ENCODE results near the gene RTP5.
"Not testable (repeated sequence)": the region's sequence is repeated elsewhere in the genome, so short reads cannot be mapped to it uniquely, and the experiment has no call there.

The RTP5 gene

DNA sequence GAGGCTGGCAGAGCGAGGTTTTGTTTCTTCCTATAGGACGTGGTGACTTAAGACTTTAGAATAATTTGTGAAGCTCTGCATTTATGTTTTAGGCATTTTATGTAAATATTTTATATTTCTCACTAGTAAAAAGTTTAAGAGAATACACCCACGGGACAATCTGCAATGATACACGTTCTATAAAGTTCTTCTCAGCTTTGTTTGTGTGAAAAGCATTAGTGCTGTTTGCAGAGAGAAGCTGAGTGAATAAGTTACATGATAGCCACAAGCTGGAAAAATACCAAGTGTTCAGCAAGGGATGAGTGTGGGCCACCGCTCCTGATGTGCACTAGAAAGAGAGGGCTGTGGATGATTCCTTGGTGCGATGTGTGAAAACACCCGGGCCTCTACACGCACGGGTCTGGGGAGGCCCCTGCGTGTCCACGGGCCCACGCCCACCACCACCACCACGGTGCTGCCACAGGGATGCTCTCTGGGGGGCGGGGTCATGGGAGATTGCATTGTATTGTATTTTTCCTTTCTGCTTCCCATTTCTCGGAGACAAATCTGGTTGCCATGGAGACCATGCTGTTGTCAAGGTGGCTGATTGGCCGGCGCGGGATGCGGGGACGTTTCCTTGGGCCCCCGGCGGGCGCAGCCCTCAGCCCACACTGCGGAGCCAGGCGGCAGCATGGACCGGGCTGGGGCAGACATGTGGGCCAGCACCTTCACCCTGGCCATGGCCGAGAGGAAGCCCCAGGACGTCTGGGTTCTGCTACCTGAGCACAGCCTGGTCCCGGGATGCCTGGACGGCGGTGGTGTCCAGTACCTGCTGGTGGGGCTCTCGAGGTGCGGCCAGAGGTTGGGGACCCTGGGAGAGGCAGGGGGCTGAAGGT lies at the start of gene RTP5:
Gene RTP5 (plus strand): TSS at position 643 of the 875 bp plus-strand sequence. CDS start 28 bp downstream, at position 671.
- DNase-seq (ENCODE audit: low read depth in 2 of 2), result no peak

DNA sequence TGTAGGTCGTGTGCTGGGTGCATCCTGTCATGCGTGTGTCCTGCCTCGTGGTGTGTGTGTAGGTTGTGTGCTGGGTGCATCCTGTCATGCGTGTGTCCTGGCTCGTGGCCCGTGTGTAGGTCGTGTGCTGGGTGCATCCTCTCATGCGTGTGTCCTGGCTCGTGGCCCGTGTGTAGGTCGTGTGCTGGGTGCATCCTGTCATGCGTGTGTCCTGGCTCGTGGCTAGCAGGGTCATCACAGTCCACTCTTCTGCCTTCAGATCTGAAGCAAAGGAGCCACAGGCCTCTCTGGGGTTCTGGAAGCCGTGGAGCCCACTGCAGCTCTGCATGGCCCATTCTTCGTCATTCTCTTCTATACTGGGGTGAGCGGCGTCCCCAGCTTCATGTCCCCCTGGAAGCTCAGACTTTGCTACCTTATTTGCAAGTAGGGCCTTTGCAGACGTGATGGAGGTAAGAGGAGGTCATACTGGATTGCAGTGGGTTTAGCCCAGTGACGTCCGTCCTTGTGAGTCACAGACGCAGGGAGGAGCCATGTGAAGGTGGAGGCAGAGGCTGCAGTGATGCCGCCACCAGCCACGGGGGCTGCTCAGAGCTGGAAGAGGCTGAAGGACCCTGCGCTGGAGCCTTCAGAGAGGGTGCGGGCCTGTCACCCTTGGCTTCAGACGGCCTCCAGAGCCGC lies 49.4 kb upstream of the RTP5 start:
- not testable (repeated sequence) for DNase-seq (ENCODE audit: low read depth in 2 of 2)

DNA sequence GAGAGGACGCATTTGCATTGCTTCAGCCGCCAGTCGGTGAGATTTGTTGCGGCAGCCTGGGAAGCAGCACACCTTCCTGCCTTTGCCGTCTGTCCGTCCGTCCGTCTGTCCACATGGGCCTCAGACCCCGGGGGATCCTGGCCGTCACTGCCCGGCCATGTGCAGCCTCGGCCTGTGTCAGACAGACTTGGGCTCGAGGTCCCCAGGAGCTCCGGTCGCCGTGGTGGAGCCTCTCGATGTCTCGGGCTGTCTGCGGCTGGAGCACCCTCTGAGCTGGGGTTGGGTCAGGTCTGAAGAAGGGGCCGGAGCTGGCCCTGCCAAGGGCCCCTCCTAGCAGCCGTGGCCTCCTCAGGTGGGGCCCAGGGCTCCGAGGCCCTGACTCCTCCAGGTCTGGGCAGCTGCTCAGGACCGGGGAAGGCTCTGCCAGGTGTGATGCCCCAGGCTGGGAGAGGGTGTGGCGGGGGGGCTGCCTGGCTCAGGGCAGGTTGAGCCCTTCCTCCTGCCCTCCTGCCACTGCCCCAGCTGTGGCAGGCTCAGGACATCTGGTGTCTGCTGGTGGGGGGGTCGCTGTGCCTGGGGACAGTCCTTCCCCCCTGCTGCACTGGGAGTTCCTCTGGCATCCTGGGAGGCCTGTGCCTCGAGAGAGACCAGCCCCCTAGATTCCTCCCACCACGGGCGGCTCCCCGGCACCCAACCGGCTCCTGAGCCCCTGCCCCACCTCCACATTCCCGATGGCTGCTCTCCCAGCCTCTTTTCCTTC lies 48.7 kb upstream of the RTP5 start:
- DNase-seq (ENCODE audit: low read depth in 2 of 2), result no peak

DNA sequence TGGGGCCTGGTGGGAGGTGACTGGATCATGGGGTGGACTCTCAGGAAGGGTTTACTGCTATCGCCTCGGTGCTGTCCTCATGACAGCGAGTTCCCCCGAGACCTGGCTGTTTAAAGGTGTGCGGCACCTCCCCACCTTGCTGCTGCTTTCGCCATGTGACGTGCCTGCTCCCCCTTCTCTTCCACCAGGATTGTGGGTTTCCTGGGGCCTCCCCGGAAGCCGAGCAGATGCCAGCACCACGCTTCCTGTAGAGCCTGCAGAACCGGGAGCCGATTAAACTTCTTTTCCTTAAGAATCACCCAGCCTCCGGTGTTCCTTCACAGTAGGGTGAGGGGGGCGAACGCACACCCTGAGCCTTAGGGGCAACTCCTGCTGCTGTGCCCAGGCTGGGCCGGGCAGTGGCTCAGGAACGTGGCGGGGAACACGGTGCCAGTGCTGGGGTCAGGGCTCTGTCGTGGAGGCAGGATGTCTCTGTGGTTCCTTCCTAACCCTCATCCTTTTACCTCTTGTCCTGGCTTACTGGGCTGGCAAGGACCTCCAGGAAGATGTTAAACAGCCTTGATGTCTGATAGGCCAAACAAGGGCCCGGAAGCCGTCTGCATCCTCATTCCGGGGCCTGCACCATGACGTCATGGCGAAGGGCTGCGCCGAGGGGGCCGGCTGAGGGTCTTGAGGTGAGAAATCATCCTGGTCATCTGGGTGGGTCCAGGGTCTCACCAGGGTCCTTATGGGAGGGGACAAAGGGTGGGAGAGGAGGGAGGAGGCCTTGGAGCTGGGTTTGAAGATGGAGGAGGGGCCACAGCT lies 47.9 kb upstream of the RTP5 start:
- DNase-seq (ENCODE audit: low read depth in 2 of 2), result no peak

DNA sequence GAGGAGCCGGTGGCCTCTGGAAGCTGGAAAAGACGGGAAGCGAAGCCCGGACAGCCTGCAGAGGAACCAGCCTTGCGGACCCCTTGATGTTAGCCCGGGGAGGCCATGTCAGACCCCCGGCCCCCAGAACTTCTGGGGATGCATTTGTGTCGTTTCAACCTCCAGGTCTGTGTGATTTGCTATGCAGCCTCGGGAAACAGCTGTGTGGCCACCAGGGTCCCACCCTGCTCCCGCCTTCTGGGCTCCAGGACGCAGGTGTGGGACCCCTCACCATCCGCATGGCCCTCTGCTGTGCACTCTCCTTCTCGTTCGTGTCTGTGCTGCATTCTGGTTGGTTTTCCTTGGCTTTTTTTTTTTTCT lies 47.3 kb upstream of the RTP5 start:
- DNase-seq (ENCODE audit: low read depth in 2 of 2), result no peak

DNA sequence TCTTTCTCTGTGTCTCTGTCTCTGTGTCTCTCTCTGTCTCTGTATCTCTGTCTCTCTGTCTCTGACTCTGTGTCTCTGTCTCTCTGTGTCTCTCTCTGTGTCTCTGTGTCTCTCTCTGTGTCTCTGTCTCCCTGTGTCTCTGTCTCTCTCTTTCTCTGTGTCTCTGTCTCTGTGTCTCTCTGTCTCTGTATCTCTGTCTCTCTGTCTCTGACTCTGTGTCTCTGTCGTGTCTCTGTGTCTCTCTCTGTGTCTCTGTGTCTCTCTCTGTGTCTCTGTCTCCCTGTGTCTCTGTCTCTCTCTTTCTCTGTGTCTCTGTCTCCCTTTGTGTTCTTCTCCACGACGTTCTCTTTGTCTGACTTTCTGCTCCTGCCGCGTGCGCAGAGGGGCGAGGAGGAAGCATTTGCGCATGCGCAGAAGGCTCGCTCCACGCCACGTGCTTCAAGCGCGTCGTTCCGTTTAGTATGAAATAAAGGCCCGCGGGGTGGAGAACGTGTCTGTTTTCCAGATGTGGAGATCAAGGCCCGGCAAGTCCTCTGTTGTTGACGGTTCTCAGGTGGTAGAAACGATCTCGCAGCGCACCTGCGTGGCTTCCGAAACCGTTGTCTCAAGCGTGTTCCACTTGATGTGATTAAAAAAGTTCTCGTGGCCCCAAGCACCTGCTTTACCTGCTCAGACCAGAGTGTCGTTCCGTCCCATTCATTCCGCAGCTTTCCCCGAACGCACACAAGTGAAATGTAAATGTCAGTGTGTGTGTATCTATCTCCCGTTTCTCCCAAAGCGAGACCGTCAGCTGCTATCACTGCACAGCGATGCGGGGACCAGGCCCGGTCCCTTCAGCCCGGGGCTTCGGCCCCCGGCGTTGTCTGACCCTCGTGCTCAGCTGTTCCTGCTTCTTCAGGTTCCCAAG lies 45.7 kb upstream of the RTP5 start:
- DNase-seq (ENCODE audit: low read depth in 2 of 2), result not testable (repeated sequence)

DNA sequence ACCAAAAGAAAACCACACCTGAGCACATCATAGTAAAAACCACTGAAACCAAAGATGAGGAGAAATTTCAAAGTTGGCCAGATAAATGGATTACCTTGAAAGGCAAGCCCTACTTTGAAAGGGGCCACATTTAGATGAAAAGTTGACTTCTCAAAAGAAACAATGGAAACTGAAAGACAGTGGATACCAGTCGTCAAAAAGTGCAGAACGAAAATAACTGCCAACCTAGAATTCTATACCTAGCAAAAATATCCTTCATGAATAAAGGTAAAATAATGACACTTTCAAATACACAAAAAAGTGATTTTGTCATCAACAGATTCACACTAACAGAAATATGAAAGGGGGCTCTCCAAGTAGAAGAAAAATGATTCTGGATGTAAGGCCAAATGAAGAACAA lies 42.1 kb upstream of the RTP5 start:
- DNase-seq (ENCODE audit: low read depth in 2 of 2), result no peak

DNA sequence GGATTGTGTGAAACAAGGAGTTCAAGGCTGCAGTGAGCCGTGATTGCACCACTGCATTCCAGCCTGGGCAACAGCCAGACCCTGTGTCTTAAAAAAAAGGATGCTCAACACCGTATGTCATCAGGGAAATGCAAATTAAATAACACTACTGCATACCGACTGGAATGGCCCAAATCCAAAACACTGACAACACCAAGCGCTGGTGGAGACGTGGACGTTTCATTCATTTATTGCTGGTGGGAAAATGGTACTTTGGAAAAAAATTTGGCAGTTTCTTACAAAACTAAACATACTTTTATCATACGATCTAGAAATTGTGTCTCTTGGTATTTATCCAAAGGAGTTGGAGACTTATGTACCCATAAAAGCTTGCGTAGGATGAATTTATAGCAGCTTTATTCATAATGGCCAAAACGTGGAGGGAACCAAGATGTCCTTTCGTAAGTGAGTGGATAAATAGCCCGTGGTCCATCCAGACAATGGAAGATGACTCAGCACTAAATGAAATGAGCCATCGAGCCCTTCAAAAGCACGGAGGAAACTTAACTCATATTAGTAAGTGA lies 36.3 kb upstream of the RTP5 start:
- no peak for DNase-seq (ENCODE audit: low read depth in 2 of 2)

DNA sequence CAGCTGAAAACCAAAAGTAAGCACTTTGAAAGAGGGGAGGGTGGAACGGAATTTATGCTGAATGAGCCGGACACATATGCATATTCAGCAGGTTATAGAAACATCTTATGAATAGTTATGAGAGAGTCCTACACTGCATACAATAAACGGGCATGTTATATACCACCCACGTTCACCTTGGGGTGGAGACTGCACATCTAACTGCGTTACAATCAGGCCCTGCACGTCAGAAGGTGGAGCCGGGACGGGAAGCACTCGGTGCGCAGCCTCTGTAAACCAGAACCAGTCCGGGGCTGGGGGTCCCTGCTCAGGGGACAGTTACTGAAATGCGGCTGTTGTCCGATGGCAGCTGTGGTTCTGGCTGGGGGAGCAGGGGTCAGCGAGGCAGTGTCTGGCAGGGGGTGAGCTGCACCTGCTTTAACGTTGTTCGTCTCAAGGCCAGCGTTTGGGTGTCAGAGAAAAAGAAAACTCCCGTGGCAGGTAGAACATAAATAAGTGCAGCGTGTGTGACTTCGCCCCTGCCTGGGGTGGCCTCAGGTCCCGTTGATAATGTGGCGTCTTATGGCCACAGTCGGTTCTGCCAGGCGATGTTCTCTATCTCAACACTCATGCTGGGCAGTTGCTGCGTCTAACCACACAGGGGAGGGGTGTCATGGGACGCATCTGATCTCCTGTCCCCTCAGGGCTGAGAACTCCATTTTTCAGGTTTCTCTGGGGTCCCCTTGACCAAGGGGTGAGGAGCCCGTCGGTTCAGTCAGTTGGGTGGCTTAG lies 35.6 kb upstream of the RTP5 start:
- not testable (repeated sequence) for DNase-seq (ENCODE audit: low read depth in 2 of 2)

DNA sequence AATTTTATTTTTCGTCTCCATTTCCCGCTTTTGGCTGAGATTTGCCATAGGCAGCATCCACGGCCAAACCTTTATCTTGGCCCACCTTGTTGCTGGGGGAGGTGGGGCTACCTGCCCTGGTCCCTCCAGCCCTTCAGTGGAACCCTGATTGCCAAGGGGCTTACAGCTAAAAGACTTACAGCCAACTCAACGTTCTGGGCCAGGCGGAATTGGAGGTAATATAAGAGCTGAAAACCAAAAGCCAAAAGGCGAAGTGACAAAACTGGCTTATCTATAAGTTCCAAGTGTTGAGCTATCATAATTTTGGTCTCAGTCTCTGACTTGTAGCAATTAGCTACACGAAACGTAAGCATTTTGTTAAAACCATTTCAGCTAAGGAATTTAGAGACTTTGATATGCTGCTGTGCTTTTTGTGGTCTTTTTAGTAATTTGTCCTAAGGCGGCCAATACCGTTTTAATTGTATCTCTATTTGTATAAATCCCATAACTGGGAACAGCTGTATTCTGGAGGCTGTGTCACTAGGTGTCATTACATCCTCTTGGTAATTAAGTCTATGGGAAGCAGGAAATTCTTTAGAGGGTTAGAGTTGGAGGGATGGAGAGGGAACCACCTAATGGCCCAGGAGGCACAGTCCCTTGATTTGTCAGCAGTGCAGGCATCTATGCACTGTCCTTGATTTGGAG lies 34.9 kb upstream of the RTP5 start:
- no peak for DNase-seq (ENCODE audit: low read depth in 2 of 2)

DNA sequence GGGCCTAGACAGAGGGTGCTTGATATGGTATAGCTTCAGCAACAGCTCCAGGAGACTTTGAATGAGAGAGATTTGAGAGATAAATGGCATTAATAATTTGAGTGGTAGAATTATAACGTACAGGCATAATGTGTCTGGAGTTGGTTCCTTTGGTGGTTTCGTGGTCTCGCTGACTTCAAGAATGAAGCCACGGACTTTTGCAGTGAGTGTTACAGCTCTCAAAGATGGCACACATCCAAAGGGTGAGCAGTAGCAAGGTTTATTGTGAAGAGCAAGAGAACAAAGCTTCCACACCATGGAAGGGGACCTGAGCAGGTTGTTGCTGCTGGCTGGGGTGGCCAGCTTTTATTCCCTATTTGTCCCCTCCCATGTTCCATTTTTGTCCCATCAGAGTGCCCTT lies 33.9 kb upstream of the RTP5 start:
- DNase-seq (ENCODE audit: low read depth in 2 of 2), result no peak

DNA sequence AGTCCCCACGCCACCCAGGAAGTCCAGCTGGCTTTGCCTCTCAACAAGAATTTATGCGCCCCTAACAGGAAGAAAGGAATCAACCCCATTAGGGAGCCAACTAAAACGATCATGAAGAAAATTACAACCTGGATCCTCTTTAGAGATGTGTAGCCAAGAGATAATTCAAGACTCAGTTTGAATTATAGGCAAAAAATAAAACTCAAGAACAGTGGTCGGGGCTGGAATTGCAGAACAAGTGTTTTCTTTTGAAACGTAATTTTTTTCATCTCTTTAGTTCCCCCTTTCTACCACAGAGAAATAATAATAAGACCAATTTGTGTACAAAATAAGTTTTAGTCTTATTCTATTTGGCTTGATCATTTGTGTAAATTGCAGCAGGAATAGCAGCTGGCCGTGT lies 33.2 kb upstream of the RTP5 start:
- DNase-seq (ENCODE audit: low read depth in 2 of 2), result no peak

DNA sequence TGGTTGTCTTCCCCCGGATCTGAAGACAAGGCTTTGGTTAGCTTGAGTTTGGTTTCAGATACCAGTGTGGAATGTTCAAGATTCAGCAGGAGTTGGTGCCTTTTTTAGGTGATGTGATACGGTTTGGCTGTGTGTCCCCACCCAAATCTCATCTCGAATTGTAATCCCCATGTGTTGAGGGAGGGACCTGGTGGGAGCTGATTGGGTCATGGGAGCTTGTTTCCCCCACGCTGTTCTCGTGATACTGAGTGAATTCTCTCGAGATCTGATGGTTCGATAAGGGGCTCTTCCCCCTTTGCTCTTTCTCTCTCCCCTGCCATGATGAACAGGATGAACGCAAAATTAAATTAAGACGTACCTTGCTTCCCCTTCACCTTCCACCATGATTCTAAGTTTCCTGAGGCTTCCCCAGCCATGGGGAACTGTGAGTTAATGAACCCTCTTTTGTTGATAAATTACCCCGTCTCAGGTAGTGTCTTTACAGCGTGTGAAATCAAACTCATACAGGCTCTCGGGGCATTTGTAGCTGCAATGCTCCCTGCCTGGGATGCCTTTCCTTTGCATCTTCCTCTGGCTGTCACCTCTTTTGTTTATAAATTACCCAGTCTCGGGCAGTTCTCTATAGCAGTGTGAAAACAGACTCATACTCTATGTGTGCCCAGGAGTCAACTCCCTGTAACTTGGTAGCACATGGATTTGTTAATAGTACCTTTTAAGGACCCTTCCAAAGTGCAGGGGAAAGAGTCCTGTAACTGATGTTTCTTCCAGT lies 32.1 kb upstream of the RTP5 start:
- DNase-seq (ENCODE audit: low read depth in 2 of 2), result no peak

DNA sequence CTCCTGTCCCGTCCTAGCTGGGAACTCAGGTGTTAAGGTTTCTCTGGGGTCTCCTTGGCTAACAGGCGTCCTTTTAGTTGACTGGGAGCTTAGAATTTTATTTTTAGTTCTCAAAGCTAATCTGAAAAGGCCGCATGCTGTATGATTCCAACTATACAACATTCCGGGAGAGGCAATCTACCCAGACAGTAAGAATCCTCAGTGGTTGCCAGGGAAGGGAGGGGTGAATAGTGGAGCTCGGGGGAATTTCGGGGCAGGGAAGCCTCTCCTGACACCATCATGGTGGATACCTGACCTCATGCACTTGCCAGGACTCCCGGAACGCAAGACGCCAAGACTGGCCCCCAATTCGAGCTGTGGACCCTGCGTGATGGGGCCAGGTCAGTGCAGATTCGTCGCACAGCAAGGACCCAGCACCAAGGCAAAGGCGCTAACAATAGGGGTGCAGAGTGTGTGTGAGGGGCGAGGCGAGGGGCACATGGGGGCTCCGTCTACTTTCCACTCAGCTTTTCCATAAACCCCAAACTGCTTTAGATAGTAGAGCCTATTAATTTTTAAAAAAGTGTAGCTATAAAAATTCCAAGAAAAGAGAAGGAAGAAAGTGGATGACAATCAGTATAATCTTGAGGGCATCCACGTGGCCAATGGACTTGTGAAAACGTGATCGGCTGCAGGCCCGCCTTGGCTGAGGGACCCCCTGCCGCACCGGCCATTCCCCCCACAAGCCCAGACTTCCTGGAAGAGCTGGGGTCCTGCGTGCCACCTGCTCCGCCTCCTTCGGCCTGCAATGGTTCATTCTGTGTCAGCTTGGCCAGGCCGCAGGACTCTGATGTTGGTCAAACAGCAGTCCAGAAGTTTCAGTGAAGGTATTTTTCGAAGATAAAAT lies 28.1 kb upstream of the RTP5 start:
- no peak for DNase-seq (ENCODE audit: low read depth in 2 of 2)

DNA sequence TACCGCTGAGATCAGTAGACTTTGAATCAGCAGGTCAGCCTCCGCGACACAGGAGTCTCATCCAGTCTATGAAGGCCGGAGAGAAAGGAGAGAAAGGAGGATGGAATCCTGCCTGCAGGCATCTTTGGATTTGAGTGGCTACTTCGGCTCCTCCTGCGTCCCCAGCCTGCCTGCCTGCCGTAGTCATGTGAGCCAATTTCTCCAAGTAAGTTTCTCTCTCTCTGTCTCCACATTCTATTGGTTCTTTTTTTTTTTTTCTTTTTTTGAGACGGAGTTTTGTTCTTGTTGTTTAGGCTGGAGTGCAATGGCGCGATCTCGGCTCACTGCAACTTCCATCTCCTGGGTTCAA lies 27.5 kb upstream of the RTP5 start:
- DNase-seq (ENCODE audit: low read depth in 2 of 2), result no peak

DNA sequence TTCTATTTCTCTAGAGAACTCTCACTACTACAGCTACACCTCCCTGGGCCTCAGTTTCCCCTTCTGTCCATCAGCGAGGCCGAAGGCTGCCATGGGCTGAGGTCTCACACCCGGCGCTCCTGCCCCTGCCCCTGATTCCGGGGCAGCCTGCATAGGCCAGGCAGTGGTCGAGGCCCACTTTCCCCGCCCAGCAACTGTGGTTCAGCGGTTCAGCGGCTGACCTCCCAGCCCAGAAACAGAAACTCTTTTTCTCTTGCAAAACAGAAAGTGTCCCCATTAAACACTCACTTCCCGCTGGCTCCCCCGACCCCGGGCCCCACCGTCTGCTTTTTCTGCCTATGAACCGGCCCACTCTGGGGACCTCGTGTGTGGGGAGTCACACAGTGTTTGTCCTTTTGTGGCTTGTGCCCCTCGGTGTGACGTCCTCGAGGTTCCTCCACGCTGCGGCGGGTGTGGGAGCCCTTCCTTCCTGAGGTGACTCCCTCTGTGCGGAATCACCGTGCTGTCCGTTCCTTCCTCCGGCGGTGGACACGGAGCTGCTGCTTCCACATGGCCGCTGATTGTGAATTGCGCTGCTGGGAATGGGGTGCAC lies 26.8 kb upstream of the RTP5 start:
- DNase-seq (ENCODE audit: low read depth in 2 of 2), result peak in 1 of 2 donors; percentile 27
